PC-9 (cell line): ENCODE measurements around the gene MLXIPL.

Experiments used
- CTCF ChIP-seq: fragments of 200-600 bp; sonication (generic); conservative IDR thresholded peaks from 2 replicates; pipeline ENCODE4 v1.6.1; 2017; ENCODE audit warnings: mixed run types, antibody characterized with exemption, mild to moderate bottlenecking, moderate library complexity
- EZH2 ChIP-seq: fragments of 200-600 bp; sonication (generic); IDR thresholded peaks from 2 replicates; pipeline ENCODE4 v1.8.0; 2017; ENCODE audit warnings: antibody characterized with exemption, low read depth

GRCh38 chr7:73570977-73571376 is 53.3 kb downstream of the MLXIPL start:
- TF ChIP-seq EZH2 (no peak), CTCF (no peak)
